Measurements from ENCODE around the gene TRPV3.

TRPV3 gene

DNA sequence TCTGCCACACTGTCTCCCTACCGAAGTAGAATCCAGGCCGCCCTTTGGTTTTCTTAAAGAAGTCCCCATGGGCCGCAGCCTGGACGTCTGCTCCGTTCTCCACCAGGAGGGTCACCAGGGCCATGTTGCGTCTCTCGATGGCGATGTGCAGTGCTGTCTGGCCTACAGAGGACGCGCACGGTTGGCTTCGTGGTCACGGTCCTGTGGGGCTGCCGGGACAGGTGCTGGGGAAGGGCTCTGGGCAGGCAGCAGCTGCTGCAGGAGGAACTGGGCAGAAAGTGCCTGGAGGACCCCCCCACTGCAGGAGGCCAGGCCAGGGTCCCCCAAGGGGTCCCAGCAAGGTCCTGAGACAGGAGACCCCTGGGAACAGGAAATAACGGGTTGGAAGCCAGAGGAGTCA lies 32.6 kb upstream of the TRPV3 start:
- no peak for TF ChIP-seq EZH2phosphoT487 (IDR thresholded peaks at IDR 0.05; ENCODE audit: borderline replicate concordance, low read length)
- TF ChIP-seq, protein P1, sequence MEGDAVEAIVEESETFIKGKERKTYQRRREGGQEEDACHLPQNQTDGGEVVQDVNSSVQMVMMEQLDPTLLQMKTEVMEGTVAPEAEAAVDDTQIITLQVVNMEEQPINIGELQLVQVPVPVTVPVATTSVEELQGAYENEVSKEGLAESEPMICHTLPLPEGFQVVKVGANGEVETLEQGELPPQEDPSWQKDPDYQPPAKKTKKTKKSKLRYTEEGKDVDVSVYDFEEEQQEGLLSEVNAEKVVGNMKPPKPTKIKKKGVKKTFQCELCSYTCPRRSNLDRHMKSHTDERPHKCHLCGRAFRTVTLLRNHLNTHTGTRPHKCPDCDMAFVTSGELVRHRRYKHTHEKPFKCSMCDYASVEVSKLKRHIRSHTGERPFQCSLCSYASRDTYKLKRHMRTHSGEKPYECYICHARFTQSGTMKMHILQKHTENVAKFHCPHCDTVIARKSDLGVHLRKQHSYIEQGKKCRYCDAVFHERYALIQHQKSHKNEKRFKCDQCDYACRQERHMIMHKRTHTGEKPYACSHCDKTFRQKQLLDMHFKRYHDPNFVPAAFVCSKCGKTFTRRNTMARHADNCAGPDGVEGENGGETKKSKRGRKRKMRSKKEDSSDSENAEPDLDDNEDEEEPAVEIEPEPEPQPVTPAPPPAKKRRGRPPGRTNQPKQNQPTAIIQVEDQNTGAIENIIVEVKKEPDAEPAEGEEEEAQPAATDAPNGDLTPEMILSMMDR (IDR thresholded peaks at IDR 0.05; ENCODE audit: low read depth, low read length, poor library complexity, severe bottlenecking): no peak
- no peak overlapping the region for H3K27ac ChIP-seq (ENCODE audit: low read depth, low read length)
- H3K4me3 ChIP-seq (ENCODE audit: low read length): no peak overlapping the region
- no peaks in the 10 kb centered on the region for H3K36me3 ChIP-seq (ENCODE audit: control insufficient read depth, low read length)
- no peaks in the 10 kb centered on the region for H3K9me2 ChIP-seq (replicated peaks; ENCODE audit: control insufficient read depth, low read length)
- no peaks in the 10 kb centered on the region for H3K9me3 ChIP-seq (ENCODE audit: control insufficient read depth, insufficient read depth, low read length)
- H3K79me2 ChIP-seq (ENCODE audit: control insufficient read depth, low read length): no peaks in the 10 kb centered on the region
- 0 out of 2 replicates have a peak overlapping the region, but pooled peaks have one; percentile 11 for H3K4me2 ChIP-seq (ENCODE audit: low read length)
- H3K27me3 ChIP-seq (ENCODE audit: control insufficient read depth, low read length): no peaks in the 10 kb centered on the region
- H3F3A ChIP-seq (ENCODE audit: control insufficient read depth, insufficient read depth): no peaks in the 10 kb centered on the region
- peaks cover 10% of the 10 kb centered on the region for H3K4me1 ChIP-seq (ENCODE audit: control insufficient read depth, low read length)
- H4K20me1 ChIP-seq (ENCODE audit: control insufficient read depth, insufficient read depth, low read depth, low read length): no peaks in the 10 kb centered on the region

GRCh38 chr17:3589784-3590183 lies 32.2 kb upstream of the TRPV3 start:
- no peaks in the 10 kb centered on the region for H3K27me3 ChIP-seq (ENCODE audit: control insufficient read depth, low read length)
- H3K4me2 ChIP-seq (ENCODE audit: low read length): no peak overlapping the region
- TF ChIP-seq, protein P1 (IDR thresholded peaks at IDR 0.05; ENCODE audit: low read depth, low read length, poor library complexity, severe bottlenecking): no peak
- no peak for TF ChIP-seq EZH2phosphoT487 (IDR thresholded peaks at IDR 0.05; ENCODE audit: borderline replicate concordance, low read length)
- H3K4me3 ChIP-seq (ENCODE audit: low read length): no peak overlapping the region
- no peaks in the 10 kb centered on the region for H4K20me1 ChIP-seq (ENCODE audit: control insufficient read depth, insufficient read depth, low read depth, low read length)
- H3F3A ChIP-seq (ENCODE audit: control insufficient read depth, insufficient read depth): no peaks in the 10 kb centered on the region
- no peaks in the 10 kb centered on the region for H3K9me3 ChIP-seq (ENCODE audit: control insufficient read depth, insufficient read depth, low read length)
- H3K27ac ChIP-seq (ENCODE audit: low read depth, low read length): no peak overlapping the region
- no peaks in the 10 kb centered on the region for H3K9me2 ChIP-seq (replicated peaks; ENCODE audit: control insufficient read depth, low read length)
- no peaks in the 10 kb centered on the region for H3K79me2 ChIP-seq (ENCODE audit: control insufficient read depth, low read length)
- no peaks in the 10 kb centered on the region for H3K36me3 ChIP-seq (ENCODE audit: control insufficient read depth, low read length)
- peaks cover 10% of the 10 kb centered on the region for H3K4me1 ChIP-seq (ENCODE audit: control insufficient read depth, low read length)

DNA sequence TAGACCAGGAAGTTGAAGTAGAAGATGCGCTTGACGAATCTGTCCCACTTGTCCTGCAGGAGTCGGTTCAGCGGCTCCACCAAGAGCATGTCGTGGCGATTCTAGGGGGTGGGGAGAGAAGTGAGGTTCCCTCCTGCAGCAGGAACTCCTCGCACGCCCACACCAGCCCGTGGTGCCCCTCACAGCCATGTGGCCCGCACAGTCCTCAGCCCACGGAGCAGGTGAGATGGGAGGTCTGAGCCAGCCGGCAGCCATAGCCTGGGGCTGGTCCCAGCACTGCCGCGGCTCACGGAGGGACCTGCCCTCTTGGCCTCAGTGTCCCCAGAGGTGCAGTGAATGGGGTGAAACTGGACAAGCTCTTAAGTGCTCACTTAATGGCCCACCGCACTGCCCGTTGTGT lies 28.2 kb upstream of the TRPV3 start:
- H3K9me2 ChIP-seq (replicated peaks; ENCODE audit: control insufficient read depth, low read length): no peaks in the 10 kb centered on the region
- no peaks in the 10 kb centered on the region for H3K79me2 ChIP-seq (ENCODE audit: control insufficient read depth, low read length)
- no peaks in the 10 kb centered on the region for H3K9me3 ChIP-seq (ENCODE audit: control insufficient read depth, insufficient read depth, low read length)
- H3K4me3 ChIP-seq (ENCODE audit: low read length): no peak overlapping the region
- peaks cover 10% of the 10 kb centered on the region for H3K4me1 ChIP-seq (ENCODE audit: control insufficient read depth, low read length)
- no peaks in the 10 kb centered on the region for H4K20me1 ChIP-seq (ENCODE audit: control insufficient read depth, insufficient read depth, low read depth, low read length)
- H3K27me3 ChIP-seq (ENCODE audit: control insufficient read depth, low read length): no peaks in the 10 kb centered on the region
- no peak overlapping the region for H3K27ac ChIP-seq (ENCODE audit: low read depth, low read length)
- no peaks in the 10 kb centered on the region for H3F3A ChIP-seq (ENCODE audit: control insufficient read depth, insufficient read depth)
- no peak overlapping the region for H3K4me2 ChIP-seq (ENCODE audit: low read length)
- TF ChIP-seq, protein P1 (IDR thresholded peaks at IDR 0.05; ENCODE audit: low read depth, low read length, poor library complexity, severe bottlenecking): no peak
- TF ChIP-seq EZH2phosphoT487 (IDR thresholded peaks at IDR 0.05; ENCODE audit: borderline replicate concordance, low read length): no peak
- no peaks in the 10 kb centered on the region for H3K36me3 ChIP-seq (ENCODE audit: control insufficient read depth, low read length)

DNA sequence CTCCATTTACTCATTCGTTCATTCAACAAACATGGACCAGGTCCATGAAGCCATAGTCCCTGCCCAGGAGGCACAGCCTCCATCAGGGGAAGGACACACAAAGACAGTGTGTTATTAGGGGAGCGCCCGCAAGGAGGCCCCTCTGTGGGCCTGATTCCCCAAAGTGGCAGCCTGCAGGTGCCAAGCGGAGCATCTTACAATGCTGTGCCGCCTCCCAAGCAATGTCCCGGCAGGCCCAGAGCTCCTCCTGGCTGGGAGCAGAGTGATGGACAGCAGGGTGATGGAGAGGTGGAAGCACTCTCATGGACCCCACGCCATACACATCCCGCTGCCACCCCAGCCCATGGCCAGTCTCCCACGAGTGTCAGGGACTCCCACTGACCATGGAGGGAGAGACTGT lies 25.8 kb upstream of the TRPV3 start:
- Histone ChIP-seq H3F3A (ENCODE audit: control insufficient read depth, insufficient read depth) (no peaks in the 10 kb centered on the region), H3K4me2 (ENCODE audit: low read length) (no peak overlapping the region), H4K20me1 (ENCODE audit: control insufficient read depth, insufficient read depth, low read depth, low read length) (no peaks in the 10 kb centered on the region), H3K9me3 (ENCODE audit: control insufficient read depth, insufficient read depth, low read length) (no peaks in the 10 kb centered on the region), H3K79me2 (ENCODE audit: control insufficient read depth, low read length) (no peaks in the 10 kb centered on the region), H3K27ac (ENCODE audit: low read depth, low read length) (no peak overlapping the region), H3K36me3 (ENCODE audit: control insufficient read depth, low read length) (no peaks in the 10 kb centered on the region), H3K4me3 (ENCODE audit: low read length) (no peak overlapping the region), H3K4me1 (ENCODE audit: control insufficient read depth, low read length) (no peaks in the 10 kb centered on the region), H3K9me2 (replicated peaks; ENCODE audit: control insufficient read depth, low read length) (no peaks in the 10 kb centered on the region), H3K27me3 (ENCODE audit: control insufficient read depth, low read length) (no peaks in the 10 kb centered on the region)
- TF ChIP-seq, protein P1 (IDR thresholded peaks at IDR 0.05; ENCODE audit: low read depth, low read length, poor library complexity, severe bottlenecking): no peak
- no peak for TF ChIP-seq EZH2phosphoT487 (IDR thresholded peaks at IDR 0.05; ENCODE audit: borderline replicate concordance, low read length)
